GM18870 (cell line): Measurements from ENCODE around the gene CIDEA.
"Not testable (repeated sequence)": the region's sequence is repeated elsewhere in the genome, so short reads cannot be mapped to it uniquely, and the experiment has no call there.

Source experiments
- ATAC-seq: cut with Tn5 transposase; IDR thresholded peaks from one replicate; pipeline ENCODE4 v1.9.1; 2021; ENCODE audit warnings: moderate library complexity; ENCODE audit not compliant: unreplicated experiment

The CIDEA gene, protein sequence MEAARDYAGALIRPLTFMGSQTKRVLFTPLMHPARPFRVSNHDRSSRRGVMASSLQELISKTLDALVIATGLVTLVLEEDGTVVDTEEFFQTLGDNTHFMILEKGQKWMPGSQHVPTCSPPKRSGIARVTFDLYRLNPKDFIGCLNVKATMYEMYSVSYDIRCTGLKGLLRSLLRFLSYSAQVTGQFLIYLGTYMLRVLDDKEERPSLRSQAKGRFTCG

DNA sequence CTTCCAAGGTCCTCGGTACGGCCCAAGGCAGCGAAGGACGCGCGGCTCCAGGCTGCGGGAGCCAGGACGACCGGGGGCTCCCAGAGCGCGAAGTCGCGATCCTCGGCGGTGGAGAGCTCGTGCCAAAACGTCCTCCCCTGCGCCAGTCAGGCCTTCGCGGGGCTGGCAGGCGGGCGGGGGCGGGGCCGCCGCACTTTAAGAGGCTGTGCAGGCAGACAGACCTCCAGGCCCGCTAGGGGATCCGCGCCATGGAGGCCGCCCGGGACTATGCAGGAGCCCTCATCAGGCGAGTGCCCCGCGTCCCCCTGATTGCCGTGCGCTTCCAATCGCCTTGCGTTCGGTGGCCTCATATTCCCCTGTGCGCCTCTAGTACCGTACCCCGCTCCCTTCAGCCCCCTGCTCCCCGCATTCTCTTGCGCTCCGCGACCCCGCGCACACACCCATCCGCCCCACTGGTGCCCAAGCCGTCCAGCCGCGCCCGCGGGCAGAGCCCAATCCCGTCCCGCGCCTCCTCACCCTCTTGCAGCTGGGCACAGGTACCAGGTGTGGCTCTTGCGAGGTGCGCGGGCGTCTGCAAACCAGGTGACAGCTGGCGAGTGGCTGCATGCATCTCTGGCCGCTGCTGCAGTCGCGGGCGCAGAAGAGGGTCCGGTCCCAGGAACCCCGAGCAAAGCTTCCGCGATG, at the start of gene CIDEA:
CIDEA (plus strand) TSS at position 226 of the 684 bp plus-strand sequence; CDS start at position 249, 23 bp downstream.
- ATAC-seq: no peak

DNA sequence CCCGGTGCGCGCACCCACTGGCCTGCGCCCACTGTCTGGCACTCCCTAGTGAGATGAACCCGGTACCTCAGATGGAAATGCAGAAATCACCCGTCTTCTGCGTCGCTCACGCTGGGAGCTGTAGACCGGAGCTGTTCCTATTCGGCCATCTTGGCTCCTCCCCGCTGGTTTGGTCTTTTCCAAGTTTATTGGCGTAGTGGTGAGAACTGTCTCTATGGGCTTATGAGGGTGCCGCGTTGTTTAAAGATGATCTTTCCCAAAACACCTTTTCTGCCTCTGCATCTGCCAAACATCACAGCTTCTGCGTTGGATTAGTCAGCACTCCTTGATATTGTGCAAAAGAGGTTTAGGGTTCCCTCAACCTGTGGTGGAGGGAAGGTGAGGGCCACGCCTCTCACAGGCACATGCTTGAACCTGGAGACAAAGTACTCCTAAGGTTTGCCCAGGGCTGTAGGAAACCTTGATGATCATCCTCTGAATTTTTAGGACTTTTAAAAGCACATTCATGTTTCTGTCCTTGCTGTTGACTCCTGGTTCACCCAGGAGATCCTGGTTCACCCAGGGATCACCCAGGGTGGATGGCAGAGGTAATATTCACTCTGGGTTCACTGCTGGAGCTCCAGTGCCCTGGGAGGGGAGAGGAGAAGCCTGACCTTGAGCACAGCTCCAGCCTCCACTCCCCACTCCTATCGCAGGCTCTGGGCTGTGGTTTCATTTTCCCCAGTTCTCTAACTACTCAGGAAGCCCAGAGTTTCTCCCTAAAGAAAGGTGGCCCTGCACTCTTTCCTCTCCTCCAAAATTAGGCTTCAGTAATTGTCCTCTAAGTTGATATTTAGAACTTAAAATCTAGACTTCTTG, 45.6 kb upstream of the CIDEA start:
- ATAC-seq: not testable (repeated sequence)

DNA sequence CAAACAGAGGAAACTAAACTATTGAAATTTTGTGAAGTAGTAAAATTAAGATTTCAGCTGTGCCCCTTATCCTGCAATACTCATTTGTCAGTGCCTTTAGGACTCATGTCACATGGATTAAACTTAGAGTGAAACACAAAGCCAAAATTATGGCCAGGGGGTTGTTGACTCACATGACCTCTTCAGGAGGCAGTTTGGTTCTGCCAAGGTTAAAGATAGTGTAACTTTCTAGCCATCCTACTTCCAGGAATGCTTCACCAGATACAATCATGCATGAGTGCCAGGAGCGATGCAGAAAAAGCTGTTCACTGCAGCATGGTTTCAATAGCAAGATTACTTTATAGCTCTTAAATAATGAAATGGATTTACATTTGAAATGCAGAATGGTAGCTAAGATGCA, 41.9 kb upstream of the CIDEA start:
- not testable (repeated sequence) for ATAC-seq

DNA sequence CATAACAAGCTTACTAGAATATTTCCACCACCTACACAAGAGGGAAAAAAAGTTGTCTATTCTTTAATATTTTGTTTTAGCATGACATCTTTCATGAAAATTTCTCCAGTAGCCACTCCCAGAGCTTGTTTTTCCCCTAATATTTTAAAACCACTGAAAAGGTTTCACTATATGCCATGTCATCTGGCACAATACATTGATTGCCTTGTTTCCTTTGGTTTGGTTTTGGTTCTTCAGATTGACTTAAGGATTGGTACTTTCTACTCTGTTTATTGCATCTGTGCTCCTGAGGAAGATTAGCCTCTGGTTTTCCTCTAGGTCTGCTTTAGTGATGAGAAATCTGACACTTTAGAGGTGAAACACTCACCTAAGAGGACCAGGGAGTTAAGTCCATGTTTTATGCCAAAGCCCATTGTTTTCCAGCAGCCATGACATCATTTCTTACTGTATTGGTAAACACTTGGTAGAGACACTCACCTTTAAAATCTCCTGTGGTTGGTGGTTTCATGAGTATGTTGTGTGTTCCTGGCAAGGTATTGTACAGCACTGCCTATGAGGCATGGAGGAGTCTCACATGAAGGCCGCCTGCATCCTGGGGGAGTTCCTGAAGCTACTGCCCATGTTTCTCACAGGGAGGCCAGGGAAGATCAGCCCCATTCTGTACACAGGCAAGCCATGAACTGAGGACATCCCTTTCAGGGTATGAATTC, 39.7 kb upstream of the CIDEA start:
- not testable (repeated sequence) for ATAC-seq

DNA sequence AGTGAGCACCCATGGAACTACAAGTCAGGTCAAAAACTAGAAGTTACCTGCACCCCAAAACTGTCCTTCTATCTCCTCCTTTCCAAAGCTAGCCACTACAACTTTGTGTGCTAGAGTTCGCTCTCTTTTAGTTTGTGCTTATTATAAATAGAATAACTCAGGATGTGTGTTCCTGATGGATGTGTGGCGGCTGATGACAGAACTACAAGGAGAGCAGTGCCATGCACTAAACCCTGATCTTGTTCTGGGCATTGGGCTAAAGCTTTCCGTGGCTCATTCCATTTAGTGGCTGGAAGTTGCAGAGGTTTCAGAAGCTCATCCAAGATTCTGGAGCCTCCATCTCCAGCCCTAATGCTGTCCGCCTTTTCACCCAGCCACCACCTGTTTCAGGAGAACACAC, 37.7 kb upstream of the CIDEA start:
- not testable (repeated sequence) for ATAC-seq

DNA sequence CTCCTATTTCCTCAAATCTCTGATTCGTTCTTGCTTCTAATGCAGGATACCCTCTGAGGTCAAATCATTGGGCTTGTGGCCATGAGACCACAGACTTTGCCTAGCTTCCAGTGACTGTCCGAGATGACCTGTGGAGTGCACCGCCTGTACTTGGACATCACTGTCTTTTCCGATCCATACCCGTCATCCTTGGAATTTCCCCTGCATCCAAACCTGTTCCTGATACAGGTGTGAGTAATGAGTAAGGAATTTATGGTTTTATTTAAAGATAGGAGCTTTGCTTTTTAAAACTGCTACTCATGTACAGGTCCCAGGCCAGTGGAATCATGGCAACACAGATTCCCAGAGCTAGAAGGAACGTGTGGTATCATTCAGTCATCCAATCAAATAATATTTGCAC, 35.6 kb upstream of the CIDEA start:
- ATAC-seq: not testable (repeated sequence)

DNA sequence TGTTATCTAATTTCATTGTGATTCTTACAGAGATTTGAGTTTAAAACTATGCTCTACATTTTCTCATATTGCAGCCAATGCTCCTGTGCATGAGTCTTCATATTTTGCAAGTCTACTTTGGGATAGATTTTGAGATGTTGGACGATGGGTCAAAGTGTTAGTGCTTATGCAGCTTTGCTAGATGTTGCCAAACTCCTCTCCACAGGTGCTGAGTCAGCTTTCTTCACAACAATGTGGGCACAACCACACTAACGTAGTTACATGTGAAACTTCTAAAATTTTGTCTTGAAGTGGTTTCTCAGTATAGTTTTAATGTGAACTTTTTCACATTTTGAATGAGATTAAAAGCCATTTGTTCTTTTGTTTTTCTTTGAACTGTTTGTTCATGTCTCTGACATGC, 32.1 kb upstream of the CIDEA start:
- not testable (repeated sequence) for ATAC-seq

DNA sequence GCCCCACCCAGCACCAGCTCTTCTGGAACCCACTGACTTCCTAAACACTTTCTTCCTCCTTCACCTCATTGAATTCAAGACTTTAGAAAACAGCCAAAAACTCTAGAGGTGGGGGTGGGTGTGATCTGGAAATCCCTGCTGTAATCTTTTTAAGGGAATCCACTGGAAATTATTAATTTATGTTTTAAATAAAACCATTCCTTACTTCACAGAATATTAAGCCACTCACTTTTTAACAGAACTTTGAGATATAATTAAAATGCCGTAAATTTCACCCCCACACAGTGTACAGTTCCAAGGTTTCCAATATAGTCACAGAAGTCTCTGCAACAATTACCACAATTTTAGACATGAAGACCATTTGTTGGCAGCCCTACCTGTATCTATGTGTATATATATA, 30.8 kb upstream of the CIDEA start:
- not testable (repeated sequence) for ATAC-seq

DNA sequence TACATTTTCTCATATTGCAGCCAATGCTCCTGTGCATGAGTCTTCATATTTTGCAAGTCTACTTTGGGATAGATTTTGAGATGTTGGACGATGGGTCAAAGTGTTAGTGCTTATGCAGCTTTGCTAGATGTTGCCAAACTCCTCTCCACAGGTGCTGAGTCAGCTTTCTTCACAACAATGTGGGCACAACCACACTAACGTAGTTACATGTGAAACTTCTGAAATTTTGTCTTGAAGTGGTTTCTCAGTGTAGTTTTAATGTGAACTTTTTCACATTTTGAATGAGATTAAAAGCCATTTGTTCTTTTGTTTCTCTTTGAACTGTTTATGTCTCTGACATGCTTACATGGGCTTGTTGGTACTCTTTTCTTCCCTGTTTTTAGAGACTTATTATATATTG, 27.4 kb upstream of the CIDEA start:
- ATAC-seq: not testable (repeated sequence)

DNA sequence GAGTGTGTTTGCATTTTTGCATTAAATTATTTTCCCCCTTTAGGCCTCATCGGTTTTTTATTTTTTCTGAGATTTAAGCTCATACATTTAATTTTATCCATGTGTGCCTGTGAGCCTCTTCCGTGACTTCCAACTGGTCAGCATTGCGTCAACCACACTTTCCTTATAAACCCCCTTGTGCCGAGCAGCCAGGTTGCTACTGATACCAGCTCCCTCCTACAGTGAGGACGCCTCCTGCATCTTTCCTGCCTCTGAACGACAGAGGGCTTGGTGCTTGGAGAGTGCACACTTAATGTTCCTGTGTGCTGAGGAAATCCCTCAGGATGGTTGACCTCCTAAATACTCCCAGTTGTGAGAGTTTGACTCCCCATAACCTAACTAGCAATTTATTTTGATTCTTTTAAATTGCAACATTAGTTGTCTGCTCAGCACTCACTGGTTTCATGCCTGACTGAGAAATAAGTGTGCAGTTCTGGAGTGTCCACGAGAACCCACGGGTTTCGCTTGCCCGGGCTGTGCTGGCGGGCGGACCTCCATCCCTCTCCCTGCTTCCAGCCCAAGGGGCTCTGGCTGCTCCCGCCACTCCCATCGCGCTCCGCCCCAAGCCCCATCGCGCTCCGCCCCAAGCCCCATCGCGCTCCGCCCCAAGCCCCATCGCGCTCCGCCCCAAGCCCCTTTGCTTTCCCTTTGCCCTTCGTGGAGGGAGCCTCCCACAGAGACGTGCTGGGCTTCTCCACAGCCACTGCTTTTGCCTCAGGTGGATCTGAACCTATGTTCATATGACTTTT, 26.6 kb upstream of the CIDEA start:
- not testable (repeated sequence) for ATAC-seq

DNA sequence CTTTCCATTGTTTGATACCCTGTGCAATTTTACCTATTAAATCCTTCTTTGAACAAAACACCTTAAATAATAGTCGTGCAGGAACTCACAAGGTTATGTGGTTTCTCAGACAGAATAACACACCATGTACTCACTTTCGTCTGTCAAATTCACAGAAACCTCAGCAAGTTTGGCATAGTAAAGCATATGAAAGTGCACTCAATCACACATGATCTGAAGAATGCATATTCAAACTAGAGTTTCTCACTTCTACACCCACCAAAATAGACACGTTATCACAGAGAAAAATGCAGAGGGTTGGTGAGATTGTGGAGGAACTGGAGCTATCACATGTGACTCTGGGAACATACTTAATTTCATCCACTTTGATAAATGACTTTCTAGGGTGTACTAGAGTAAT, 25.9 kb upstream of the CIDEA start:
- not testable (repeated sequence) for ATAC-seq

DNA sequence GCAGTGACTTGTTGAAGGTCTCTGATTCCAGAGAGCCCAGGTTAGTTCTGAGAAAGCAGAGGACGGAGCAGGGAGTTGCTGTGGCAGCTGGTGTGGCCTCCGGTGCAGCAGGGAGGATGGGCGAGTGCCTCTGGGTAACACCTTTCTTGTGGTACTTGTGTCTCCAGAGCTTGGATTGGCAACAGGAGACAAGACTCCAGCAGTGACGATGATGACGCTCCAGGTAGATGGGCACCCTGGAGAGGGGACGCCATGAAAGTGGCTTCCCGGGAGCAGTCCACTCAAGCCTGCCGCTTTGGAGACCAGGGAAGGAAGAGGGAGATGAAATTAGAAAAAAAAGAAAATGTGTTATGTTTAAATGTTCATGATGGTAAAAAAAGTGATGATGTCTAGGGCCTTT, 23.6 kb upstream of the CIDEA start:
- not testable (repeated sequence) for ATAC-seq

DNA sequence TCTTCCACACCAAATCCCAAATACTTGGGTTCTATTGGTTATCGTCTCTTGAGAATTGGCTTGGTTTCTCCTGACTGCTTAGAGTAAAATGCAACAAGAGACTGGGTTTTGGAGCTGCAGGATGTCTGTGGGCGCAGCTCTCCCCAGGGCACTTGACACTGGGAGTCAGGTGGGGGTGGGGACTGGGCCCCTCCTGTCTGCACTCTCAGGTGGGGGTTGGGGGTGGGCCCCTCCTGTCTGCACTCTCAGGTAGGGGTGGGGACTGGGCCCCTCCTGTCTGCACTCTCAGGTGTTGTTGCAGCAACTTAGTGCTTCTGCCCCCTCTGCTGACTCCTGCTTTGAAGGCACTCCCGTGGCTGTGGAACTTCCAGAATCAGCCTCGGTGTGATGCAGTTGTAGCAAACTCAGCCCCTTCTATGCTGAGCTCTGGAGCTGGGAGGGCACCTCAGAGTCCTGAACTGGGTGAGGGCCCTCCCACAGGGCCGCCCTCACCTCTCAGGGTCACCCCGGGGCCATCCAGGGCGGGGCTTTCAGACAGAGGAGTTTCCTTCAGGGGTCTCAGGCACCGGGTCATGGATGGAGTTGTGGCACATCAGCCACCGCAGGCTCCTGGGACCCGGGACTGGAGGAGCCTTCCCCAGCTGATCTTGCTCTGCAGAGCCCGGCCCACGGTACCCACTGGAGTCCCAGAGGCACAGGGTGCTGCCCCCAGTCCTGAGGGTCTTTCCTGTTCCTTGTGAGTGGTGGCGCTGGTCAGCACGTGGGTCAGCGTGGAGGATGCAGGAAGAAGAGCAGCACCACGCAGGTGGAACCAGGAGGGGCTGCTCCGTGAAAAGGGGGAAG, 22.9 kb upstream of the CIDEA start:
- ATAC-seq: no peak

DNA sequence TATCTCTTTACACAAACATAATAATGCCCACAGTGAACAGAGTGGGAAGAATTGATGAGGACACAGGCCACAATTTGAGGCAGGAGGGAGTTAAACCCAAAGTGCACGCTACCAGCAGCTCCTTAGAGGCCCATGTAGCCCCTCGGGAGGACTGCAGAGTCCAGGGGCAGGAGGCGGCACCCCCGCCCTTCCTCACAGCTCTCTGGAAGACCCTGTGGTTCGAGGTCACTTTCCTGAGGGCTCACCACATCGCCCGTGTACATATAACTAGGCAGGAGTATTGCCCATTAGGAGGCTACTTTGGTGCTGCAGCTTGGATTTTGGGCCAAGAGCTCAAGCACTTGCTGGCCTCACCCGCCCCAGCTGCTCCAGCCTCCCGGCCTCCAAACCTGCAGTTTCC, 22.2 kb upstream of the CIDEA start:
- ATAC-seq: no peak

DNA sequence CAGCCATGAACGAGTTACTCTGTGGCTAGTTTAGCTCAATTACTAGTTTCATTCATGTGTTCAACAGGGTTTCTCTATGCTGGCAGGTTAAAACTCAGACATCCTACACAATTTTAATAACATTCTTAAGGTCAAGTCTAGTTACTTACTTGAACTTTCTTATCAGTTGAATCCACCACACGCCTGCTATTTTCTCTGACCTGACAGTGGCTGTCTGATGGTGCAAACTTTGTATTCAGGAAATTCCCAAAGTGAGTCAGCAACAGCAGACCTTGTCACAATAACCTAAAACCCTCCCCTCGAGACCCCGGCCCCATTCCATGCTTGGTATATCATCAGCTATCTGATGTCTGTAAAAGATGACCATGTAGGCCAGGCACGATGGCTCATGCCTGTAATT, 20.8 kb upstream of the CIDEA start:
- ATAC-seq: no peak

DNA sequence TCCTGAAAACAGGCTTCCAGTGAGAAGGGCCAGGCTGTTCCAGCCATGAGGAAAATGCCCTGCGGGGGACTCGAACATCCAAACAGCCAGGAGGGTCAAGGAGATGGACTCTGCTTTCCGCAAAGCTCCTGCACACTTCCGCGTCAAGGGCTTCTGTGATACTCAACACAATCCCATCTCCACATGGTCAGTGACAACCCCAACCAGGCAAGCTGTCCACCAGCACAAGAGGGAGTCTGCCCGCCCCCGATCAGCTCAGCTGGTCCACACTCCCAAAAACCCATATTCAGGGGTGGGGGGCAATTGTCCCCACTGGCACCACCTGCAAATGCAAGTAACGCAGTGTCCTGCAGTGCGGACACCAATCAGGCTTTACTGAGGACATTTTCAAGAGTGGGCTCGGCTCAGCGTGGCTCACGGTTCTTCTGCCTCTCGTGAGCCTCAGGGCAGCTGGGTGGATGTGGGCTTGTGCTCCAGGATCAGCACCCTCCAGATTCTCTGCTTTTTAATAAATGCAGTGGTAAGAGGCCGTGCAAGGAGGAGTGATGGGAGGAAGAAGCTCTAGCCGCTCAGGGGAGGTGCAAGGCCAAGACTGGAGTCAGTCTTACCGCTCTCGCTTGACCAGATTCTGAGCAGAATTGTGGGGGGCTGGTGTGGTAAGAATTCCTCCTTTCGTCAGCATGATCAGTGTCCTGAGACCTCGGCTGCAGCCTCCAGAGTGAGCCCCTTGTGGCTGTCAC, 19.5 kb upstream of the CIDEA start:
- ATAC-seq: no peak

DNA sequence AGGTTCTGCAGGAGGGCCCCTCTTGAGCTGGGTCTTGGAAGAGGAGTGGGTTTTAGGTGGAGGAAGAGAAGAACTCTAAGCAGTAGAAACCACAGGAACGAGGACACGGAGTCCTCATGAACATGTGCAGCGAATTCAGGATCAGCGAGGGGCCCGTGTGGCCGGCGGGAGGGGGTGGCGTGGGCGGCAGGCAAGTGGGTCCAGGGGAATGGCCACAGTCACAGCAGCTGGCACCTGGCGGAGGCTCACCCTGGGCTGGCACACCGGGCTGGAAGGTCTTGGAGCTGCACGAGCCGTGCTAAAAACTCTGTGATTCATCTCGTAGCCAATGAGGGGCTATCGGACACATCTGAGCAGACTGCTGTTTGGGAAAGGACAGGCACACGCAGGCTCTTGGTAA, 18.0 kb upstream of the CIDEA start:
- no peak for ATAC-seq

DNA sequence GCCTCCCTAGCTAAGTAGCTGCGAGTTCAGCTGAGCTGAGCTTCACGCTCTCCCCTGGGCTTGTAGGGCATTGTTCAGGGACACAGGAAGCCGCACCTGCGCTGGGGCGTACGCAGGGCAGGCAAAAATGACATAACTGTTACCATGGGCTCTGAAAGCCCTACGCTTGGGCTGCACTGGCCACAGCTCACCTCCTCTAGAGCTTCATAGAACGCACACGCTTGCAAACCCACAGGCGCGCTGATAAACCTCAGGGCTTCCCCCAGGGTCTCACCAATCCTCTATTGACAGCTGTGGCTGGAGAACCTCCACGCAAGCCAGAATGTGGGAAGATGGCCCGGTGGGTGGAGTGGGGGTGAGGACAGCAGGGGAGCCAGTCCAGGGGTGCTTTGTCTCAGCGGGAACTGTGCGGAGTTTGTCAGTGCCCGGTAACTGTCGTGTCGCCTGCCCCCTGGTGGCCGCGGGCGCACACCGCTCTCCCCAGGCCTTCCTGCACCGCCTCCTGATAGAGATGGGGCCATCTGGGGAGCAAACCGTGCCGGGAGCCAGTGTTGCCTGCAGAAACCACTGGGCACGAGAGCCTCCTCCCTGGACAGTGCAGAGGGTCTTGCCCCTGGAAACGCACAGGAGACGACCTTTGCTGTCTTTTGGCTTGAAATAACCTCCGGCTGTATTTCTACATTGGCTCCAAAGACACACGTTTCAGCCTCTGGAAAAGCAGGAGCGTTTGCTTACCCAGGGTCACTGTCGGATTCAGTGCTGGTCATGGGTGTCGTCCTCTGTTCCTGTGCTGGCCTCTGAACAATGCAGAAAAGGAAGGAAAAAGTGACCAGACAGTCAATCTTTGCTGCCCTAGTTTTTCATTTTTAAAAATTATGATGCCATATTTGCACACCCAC, 17.0 kb upstream of the CIDEA start:
- ATAC-seq: no peak
